GM21526 (cell line): ENCODE data around the gene ABCA4.

Experiments used
- ATAC-seq: cut with Tn5 transposase; IDR thresholded peaks from one replicate; pipeline ENCODE4 v1.9.1; 2021; ENCODE audit warnings: moderate library complexity; ENCODE audit not compliant: unreplicated experiment, low FRiP score

ABCA4 gene

DNA sequence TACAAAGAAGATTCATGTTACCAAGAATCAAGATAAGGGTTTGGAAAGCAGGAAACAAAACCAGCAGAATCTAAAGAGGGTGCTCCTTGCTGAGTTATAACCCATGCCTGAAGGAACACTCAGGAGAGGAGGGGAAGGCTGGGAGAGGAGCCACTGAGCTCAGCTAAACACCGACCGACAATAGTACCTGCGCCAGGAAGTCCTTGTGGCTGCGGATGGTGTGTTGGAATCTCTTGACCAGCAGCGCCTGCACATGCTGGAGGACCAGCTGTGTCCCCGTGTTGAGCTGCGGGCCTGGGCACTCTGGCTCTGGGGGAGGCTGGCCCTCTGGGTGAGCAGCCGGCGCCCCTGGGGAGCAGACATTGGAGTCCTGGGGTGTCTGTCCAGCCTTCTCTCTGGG, 89.4 kb downstream of the ABCA4 start:
- ATAC-seq = no peak

DNA sequence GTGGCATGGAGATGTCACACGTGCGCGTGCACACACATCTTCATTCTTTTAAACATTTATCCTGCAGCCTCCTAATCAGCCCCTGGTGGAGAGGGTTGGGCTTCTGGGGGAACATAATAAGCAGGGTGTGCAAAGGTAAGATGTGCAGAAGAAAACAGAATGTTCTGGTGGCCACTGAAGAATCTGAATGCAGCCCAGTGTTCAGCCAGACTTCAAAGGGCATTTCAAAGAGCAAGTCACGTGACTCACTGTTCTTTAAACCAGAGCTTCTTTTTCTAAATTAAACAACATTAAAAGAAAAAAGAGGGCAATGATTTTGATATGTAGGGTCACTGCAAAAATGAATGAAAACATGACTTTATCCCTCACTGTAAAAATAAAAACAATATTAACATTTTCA, 89.8 kb downstream of the ABCA4 start:
- no peak for ATAC-seq

DNA sequence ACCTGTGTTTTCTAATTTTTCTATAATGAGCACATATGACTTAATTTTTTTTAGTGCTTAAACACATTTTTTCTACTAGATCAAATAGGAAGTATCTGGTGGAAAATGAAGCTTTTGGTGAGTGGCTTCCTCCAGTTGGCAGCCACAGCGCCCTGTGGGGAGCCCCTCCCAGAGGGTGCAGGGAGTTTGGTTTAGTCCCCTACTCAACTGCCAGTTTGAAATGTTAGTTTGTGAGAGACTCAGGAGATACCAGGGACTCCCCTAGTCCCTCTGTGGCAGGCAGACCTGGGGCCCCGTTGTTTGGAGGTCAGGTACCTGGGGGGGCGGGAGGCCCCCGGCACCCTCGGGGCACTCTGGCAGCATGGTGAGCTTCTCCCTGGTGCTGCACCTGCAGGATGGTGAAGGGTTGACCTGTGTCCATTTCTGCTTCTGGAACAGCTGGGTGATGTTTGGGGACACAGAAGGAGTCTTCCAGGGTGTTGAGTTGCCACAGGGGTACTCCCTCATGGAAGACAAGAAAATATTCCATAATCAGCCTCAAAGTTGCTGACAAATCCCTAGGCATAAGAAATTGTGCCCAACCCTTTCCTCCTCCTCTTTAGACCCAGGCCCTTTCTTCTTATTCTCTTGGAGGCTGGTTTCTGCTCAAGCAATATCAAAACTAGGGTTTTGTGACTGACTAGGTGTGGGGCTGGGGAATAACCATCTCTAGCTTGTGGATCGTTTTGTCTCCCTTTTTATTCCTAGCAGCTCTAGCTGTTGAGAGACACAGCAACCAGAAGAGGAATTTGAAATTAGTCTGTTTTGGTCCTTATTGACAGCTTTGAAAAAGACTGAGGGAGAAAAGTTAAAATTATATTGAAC, 91.6 kb downstream of the ABCA4 start:
- ATAC-seq = no peak

DNA sequence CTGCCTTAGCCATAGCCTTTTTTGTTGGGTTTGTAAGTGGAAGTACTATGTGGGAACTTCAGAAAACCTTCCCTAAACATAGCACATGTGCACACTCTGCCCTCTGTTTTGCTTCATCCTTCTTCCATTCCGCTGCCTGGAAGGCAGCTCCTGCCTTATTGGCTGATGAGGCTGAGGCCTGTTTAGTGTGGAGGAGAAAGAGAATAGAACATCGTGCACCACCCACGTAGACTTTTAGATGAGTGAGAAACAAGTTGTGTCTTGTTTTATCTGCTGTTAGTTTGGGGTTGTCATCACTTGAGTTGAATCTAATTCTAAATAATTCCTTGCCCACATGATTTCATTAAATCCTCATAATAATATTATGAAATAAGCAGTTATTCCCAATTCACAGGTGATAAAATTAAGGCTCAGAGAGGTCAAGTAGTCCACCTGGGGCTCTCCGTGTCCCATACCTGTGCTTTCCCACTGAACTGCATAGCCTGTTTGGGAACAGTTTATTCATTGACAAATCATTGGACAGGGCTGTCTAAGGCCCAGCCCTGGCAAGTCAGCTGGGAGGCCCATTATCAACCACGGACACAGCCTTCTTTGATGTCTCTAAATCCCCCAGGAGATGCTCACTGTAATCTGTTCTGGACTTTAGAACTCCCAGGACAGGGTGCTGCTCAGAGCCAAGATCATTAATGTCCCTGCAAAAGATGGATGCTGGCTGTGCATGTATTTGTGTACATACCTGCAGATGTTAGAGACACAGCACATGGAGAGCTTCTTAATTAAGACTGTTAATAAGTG, 93.0 kb downstream of the ABCA4 start:
- ATAC-seq = no peak

DNA sequence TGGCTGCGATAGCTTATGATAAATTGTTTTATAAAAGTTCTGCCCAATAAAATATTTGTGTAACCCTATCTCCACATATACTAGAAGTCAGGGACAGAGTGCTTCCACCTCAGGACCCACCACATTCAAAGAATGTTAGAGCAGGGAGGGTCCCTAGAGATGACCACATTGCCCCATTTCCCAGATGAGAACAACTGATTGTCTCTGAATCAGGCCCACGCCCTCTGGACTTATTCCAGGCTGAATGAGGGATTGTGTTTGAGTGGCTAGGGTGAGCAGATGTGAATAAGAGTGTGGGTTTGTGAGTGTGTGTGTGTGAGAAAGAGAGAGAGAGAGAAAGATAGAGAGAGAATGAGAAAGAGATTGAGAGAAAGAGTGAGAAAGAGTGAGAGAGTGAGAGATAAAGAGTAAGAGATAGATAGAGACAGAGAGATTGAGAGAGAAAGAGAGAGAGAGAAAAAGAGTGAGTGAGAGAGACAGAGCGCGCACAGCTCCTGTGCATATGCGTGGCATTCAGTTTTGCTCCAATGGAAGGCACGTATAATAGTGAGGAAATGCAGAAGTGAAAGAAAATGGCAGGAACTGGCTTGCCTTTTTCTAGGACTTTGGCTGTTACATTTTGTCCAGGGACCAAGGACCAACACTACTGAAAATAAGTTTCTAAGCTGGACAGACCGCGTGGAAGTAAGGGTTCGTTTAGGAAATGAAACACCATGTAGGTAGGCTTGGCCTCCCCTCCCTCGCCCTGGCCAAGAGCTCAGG, 94.1 kb downstream of the ABCA4 start:
- no peak for ATAC-seq

DNA sequence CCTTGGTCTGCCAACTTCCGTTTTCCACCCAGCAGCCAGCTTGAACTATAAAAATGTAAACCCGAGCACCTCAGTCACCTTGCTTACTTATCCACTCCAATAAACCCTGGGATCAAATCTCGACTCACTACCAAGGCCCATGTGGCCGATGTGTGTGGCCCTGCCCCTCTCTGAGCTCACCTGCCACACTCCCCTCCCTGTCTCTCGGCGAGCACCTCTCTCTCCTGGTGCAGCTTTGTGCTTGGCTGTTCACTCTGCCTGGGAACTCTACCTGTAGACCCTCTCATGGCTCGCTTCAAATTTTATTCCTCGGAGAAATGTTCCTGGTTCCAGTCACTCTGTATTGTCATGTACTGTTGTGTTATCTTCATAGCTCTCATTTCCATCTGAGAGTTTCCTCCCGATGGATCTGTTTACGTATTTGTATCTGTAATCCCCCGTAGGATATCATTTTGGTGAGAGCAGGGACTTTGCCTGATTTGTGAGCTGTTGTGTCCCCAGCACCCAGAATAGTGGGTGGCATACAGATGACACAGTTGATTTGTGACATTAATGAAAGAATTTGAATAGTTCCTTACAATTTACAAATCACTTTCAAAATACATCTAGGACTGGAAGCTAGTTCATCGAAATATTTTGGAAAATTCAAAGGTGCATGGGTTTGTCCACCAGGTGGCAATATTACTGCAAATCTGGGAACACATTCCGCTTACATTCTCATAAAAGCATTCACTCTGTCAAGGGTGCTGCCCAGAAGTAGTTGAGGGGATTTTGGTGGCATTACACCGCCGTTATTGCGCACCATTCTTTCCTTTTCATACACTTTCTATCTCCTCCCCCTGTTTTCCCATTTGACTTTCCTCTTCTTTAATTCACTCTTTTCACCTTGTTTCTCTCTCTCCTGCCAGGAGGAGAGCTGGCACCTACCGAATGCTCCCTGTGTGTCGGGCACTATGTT, 95.3 kb downstream of the ABCA4 start:
- no peak for ATAC-seq

DNA sequence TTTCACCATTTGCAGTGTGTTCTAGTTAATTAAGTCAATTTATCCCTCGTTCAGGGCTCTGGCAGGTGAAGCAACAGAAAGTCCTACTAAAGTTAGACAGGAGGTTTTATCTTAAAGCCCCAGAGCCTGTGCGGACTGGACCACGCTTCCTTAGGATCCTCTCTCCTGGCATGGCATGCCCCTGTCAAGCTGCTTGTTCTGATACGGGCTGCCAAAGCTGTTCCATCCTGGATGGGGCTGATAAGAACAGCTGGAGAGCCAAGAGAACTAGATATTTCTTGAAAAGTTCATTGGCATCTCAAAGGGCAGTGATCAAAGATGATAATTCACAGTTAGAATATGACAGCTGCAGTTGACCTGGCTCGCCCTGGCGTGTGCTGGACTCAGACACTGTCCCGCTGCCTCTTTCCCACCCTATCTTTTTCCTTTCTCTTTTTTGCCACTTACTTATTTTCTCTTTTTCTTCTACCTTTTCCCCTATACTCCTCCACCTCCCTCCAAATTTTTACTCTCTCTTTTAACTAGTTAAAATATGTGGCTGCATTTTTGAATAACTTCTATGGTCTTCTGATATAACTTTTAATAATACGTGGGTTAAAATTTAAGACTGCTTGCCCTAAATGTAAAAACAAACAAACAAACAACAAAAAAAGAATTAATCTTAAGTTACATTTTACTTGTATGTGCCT, 96.7 kb downstream of the ABCA4 start:
- no peak for ATAC-seq

DNA sequence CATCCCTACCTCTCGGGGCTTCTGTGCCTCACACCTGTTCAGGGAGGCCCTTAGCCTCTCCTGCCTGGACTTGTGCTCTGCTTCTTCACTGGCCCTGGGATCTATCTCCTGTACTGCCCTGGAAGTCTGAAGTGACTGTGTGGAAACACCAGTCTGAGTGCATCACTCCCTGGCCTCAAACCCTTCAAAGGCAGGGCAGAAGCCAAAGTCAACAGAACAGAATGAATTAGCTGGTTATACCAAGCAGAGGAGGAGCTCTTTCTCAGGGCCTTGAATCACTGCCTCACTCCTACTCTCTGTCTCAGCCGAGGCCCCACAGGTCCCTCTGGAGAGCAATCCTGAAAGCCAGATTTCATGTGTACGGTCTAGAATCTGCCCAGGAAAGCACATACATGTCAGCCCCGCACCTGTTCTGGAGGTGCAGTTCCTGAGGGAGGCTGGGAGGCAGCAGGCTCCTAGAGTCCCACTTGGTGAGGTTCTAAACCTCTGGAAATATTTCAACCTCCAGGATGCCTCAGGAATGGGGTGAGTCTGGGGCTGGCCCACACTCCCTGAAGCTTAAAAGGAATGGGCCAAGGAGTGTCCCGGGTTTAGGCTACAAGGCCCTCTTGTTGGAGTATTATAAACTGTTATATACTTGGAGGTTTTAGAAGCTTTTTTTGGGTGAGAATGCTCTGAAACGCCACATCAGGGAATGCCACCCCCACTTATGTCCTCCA, 98.3 kb downstream of the ABCA4 start:
- no peak for ATAC-seq

DNA sequence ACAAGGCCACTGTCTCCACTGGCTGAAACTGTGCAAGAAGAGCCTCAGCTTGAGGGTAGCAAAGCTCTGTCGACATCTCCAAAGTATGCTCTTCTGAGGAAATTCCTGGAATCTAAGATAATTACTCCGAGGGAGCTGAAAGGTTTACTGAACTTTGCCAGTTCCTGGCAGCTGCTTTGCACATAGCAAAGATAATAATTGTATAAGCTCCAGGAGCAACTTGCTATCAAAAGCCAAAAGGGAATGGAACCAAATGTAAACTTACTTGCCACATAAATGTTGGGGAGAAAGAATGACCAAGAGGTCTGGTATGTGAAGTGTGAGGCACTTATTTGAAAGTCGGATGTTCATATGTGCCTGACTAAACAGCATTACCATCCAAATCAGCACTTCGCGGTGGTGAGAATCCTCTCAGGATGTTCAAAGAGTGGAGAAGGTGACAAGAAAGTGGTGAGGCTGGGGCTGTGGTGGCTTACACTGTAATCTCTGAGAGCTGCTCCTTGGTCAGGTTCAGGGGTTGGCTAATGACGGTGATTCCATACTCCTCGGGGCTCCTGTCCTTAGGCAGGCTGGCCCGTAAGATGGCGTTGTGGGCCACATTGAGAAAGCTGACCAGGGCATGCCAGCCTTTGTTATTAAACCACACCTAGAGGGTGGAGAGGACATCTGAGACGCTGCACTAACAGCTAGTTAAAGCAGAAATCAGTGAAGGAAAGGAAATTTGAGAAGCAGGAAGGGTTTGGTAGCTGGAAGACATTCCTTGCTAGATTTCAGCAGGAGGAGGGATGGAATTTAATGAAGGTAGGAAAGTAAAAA, 100.0 kb downstream of the ABCA4 start:
- no peak for ATAC-seq

DNA sequence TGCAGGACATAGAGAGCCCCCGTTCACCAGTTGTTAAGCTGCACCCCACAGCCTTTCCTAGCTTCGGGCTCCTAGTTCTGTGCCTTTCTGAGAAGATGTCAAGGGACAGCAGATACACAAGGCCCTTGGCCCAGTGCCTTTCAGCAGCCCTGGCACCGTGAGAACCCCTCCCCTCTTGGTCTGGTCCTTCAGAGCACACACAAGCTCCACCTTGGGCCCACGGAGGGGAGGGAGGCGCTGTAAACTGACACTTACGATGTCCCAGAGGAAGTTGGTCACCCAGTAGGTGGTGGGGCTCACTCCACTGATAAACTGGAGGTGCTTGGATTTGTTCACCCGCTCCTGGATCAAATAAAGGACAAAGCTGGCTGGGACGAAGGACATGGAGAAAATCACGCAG, 101.6 kb downstream of the ABCA4 start:
- ATAC-seq = no peak

DNA sequence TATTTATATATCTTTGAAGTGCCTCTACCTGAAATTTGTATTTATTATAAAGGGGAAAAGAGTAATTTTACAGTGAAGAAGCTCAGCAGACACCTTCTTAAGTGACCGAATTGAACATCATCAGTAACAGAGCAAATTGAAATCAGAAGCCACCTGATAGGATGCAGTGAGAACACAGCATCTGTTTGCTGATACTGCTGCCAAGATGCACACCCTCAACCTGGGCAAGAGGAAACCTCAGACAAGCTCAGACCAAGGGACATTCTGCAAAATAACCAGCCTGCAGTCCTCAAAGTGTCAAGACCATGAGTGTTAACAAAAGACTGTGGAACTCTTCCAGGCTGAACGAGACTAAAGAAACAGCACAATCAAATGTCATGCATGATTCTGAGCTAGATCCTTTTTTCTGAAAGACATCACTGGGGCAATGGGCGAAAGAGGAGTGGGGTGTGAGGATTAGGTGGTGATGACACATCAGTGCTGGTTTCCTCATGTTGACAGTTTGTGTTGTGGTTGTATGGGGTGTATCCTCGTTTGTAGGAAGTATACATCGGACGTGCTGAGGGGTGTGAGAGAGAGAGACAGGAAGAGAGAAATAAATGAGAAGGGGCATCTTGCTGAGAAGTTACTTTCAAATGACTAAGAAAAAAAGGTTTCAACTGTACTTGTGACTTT, 103.7 kb downstream of the ABCA4 start:
- ATAC-seq = no peak

DNA sequence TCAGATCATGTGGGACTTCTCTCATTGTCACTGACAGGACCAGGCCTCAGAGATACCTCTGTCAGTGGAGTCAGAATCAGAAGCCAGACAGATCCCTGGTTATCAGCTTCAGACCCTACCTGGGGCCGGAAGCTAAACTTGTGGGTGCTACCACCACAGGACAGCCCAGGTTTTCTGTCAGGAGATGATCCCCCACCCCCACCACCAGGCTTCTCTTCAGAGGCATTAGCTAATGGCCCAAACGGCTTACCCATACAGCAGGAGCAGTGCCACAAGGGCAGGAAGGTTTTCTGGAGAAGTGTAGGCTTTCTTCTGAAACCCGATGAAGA, 105.5 kb downstream of the ABCA4 start:
- ATAC-seq = no peak

DNA sequence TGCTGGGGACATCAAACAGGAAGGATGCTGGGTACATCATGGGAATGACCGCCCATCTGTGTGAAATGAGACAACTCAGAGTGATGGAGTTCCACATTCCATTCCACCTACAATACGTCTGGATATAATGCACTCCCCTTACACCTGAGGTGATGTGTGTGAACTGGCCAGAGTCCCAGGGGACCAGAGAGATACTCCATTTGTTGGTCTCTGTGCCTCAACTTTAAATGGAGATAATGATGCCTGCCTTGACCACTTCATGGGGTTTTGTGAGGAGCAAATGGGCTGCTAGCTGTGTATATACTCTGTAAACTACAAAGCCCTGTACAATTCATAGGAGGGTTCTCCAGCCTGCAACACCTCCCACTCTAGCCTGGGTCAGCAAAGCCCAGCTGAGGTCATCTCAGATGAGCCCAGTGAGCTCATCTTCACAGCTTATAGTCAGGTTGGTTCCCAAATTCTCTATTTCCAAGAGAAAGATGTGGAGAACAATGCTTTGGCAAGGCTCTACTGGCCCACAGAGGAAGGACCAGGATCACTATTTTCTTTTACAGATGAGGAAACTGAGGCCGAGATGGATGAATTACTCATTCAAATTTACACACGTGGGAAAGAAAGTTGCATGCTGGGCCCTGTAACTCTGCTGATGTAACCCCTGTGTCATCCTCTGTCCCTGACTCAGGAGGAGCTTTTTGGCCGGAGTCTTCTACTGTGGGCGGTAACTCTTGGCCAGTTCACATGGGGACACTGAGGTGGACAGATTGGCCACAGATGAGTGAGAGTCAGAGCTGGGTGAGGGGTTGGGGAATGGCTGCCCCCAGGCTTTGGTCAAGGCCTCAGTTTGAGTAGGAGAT, 106.1 kb downstream of the ABCA4 start:
- no peak for ATAC-seq

DNA sequence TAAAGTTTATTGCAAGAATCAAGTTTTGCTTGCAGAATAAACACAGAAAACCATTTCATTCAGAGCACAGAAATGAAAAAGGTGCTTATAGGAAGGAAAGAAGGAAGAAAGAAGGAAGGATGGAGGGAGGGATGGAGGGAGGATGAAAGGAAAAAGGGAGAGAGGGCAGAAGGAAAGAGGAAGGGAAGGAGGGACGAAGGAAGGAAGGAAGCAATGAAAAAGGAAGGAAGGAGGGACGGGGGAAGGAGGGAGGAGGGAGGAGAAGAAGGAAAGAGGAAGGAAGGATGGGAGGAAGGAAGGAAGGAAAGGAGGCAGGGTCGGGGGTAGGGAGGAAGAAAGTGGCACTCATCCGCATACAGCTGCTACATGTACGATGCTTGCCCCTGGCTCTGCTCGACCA, 106.9 kb downstream of the ABCA4 start:
- no peak for ATAC-seq

DNA sequence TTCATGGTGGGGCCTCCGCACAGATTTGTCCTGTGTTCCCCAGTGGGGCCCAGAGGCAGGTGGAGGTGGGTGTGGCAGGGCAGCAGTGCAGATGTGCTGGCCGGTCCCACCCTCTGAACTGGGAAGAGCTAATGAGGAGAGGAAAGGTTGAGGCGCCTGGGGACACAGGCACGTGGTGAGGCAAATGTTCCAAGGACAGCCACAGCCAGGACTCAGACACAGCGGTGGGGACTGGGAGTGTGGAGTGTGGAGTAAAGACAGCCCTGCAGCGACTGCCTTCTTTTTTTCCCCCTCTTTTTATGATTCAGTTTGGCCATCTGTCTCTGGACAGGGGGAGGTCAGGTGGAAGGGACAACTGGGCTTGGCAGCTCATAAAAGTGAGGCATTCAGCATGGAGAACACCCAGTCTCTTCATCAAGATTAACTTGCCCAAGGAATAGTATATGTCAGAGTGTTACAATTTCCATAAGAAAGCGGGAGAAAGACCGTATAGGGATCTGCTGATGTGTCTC, 107.5 kb downstream of the ABCA4 start:
- no peak for ATAC-seq

DNA sequence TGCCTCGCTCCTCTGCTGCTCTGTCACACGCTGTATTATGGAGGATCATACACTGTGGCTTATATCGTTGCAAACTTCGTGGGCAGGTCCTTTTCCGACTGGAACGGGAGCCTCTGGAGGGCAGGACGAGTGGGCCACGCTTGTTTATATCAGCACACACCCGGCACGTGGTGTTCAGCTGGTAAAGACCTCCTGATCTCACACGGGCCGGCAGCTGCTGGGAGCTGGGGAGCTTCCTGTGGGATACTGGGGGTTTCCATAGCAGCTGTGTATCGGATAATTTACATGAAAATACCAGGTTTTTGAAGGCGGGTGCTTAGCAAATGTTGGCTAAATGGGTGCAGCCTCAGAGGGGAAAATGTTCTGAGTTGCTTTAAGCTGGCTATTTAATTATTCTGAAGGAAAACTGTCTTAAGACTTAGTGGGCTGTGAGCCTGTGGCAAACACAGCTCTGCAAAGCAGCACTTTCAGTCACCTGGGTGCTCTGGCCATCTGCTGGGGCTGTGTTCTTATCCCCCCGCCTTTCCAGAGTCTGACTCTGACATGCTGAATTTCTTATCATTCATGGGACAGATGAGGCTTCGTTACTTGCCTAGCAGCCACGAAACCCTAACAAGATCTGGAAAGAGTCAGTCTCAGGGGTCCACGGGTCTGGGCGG, 108.1 kb downstream of the ABCA4 start:
- ATAC-seq = no peak
